22Rv1 (cell line): Measurements from ENCODE around the gene SMYD3.

Experiments
- H3K27ac ChIP-seq: fragments of 450-650 bp; 2 replicates; pipeline ENCODE4 v1.5.1; 2017
- CTCF ChIP-seq: fragments of 450-650 bp; IDR thresholded peaks from 2 replicates; pipeline ENCODE4 v1.5.1; 2017; ENCODE audit warnings: mild to moderate bottlenecking
- ZFX ChIP-seq: fragments of 450-650 bp; IDR thresholded peaks from 2 replicates; pipeline ENCODE4 v1.6.1; 2017; ENCODE audit warnings: antibody characterized with exemption, borderline replicate concordance

SMYD3 gene

GRCh38 chr1:246195296-246195695, 311.8 kb downstream of the SMYD3 start:
- H3K27ac ChIP-seq: no peak overlapping the region
- TF ChIP-seq ZFX (no peak), CTCF (no peak)

GRCh38 chr1:246193537-246193936, 313.5 kb downstream of the SMYD3 start:
- no peak overlapping the region for H3K27ac ChIP-seq
- TF ChIP-seq ZFX (no peak), CTCF (no peak)

- no peak for TF ChIP-seq CTCF
- no peak for TF ChIP-seq ZFX
- no peak overlapping the region for H3K27ac ChIP-seq
These were observed 318.0 kb downstream of the SMYD3 start for GRCh38 chr1:246189126-246189525.

GRCh38 chr1:246187834-246188372, 319.2 kb downstream of the SMYD3 start:
- no peak overlapping the region for H3K27ac ChIP-seq
- no peak for TF ChIP-seq ZFX
- TF ChIP-seq CTCF: no peak

GRCh38 chr1:246184503-246184902, 322.6 kb downstream of the SMYD3 start:
- TF ChIP-seq ZFX: no peak
- no peak for TF ChIP-seq CTCF
- H3K27ac ChIP-seq: no peak overlapping the region

GRCh38 chr1:246182149-246182851, 324.8 kb downstream of the SMYD3 start:
- TF ChIP-seq CTCF (no peak), ZFX (no peak)
- H3K27ac ChIP-seq: no peak overlapping the region

GRCh38 chr1:246181241-246181640, 325.8 kb downstream of the SMYD3 start:
- no peak overlapping the region for H3K27ac ChIP-seq
- TF ChIP-seq CTCF: no peak
- TF ChIP-seq ZFX: no peak
